Loucy (cell line): ENCODE data around the gene MCF2L2.

Experiments used
- EZH2phosphoT487 ChIP-seq: fragments of 200-600 bp; IDR thresholded peaks from 2 replicates; pipeline ENCODE4 v1.6.1; 2018; ENCODE audit warnings: antibody characterized with exemption, mild to moderate bottlenecking, moderate library complexity, borderline replicate concordance
- TF ChIP-seq, protein P1 (sequence below): fragments of 200-600 bp; sonication (generic); conservative IDR thresholded peaks from 2 replicates; pipeline ENCODE4 v1.5.1; 2014; ENCODE audit warnings: mild to moderate bottlenecking, antibody characterized with exemption, low read length

- TF ChIP-seq, protein P1, sequence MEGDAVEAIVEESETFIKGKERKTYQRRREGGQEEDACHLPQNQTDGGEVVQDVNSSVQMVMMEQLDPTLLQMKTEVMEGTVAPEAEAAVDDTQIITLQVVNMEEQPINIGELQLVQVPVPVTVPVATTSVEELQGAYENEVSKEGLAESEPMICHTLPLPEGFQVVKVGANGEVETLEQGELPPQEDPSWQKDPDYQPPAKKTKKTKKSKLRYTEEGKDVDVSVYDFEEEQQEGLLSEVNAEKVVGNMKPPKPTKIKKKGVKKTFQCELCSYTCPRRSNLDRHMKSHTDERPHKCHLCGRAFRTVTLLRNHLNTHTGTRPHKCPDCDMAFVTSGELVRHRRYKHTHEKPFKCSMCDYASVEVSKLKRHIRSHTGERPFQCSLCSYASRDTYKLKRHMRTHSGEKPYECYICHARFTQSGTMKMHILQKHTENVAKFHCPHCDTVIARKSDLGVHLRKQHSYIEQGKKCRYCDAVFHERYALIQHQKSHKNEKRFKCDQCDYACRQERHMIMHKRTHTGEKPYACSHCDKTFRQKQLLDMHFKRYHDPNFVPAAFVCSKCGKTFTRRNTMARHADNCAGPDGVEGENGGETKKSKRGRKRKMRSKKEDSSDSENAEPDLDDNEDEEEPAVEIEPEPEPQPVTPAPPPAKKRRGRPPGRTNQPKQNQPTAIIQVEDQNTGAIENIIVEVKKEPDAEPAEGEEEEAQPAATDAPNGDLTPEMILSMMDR = no peak
- no peak for TF ChIP-seq EZH2phosphoT487
Observed at GRCh38 chr3:183446838-183447205, 18.4 kb upstream of the MCF2L2 start.
